ENCODE measurements around the gene OR2AK2. TPM values are rescaled to one million over a fixed set of nuclear protein-coding genes. Genes with fewer than 3 reads are reported as not detected.

Gene OR2AK2
- total and polyA plus RNA-seq, 2 of the 8 experiments (the other 6 are each of a cell fraction or from before 2014, with no cell fraction given): not detected

- Histone ChIP-seq H2BK15ac (ENCODE audit: low read length) (no peak within 1 kb of the TSS), H3K79me1 (ENCODE audit: low read depth, low read length) (no peaks in the 10 kb centered on the region), H3K4me3 (ENCODE audit: extremely low read depth in 1 of 4, insufficient read depth in 2 of 4, low read depth in 3 of 4, low read length in 4 of 4) (no peak within 1 kb of the TSS), H3K27ac (ENCODE audit: low read depth, low read length) (no peak within 1 kb of the TSS), H3K4ac (replicated peaks; ENCODE audit: insufficient read length, low read depth, low read length) (no peak within 1 kb of the TSS), H3K27me3 (replicated peaks in 1 of 4; ENCODE audit: control insufficient read depth in 3 of 4, extremely low read depth in 1 of 4, insufficient read depth in 3 of 4, low read length in 3 of 4) (no peaks in the 10 kb centered on the region), H3K9ac (replicated peaks in 1 of 4; ENCODE audit: extremely low read depth in 1 of 4, low read depth in 3 of 4, low read length in 3 of 4) (no peak within 1 kb of the TSS), H2BK20ac (ENCODE audit: low read length) (no peak within 1 kb of the TSS), H3K79me2 (ENCODE audit: control insufficient read depth in 1 of 2, insufficient read depth in 2 of 2, low read length in 2 of 2) (no peaks in the 10 kb centered on the region), H3K18ac (ENCODE audit: extremely low read depth, low read length) (no peak within 1 kb of the TSS), H2AFZ (ENCODE audit: low read length) (no peak within 1 kb of the TSS), H2BK12ac (ENCODE audit: low read depth, low read length) (no peak within 1 kb of the TSS), H4K5ac (ENCODE audit: insufficient read length, low read depth, low read length) (no peak within 1 kb of the TSS), H3K9me3 (ENCODE audit: insufficient read depth in 2 of 2, low read depth in 1 of 2, low read length in 1 of 2) (peaks cover 45 to 52% of the 10 kb centered on the region in 2 experiments), H3K14ac (ENCODE audit: insufficient read length) (no peak within 1 kb of the TSS), H3K36me3 (ENCODE audit: control insufficient read depth in 2 of 4, insufficient read depth in 4 of 4, low read length in 3 of 4) (no peaks in the 10 kb centered on the region; a peak in 1 of 8 replicates), H3K4me1 (replicated peaks in 1 of 4; ENCODE audit: control insufficient read depth in 3 of 4, insufficient read depth in 4 of 4, low read length in 3 of 4) (no peaks in the 10 kb centered on the region), H3K23ac (ENCODE audit: insufficient read length) (no peak within 1 kb of the TSS), H4K20me1 (replicated peaks in 1 of 2; ENCODE audit: control insufficient read depth in 1 of 2, insufficient read depth in 2 of 2, low read length in 2 of 2) (no peaks in the 10 kb centered on the region), H4K8ac (ENCODE audit: extremely low read depth, insufficient read depth, low read length) (no peak within 1 kb of the TSS), H2BK5ac (ENCODE audit: low read depth, low read length) (no peak within 1 kb of the TSS), H3K4me2 (ENCODE audit: insufficient read depth in 1 of 2, low read depth in 2 of 2, low read length in 2 of 2) (no peak within 1 kb of the TSS), H2BK120ac (replicated peaks; ENCODE audit: low read depth, low read length) (no peak within 1 kb of the TSS), H3K56ac (replicated peaks; ENCODE audit: insufficient read length, low read depth, low read length) (no peak within 1 kb of the TSS), H4K91ac (replicated peaks; ENCODE audit: insufficient read length, low read length) (no peak within 1 kb of the TSS), H3K23me2 (ENCODE audit: low read depth, low read length) (no peaks in the 10 kb centered on the region), H2AK5ac (ENCODE audit: low read depth, low read length) (no peak within 1 kb of the TSS)
- FAIRE-seq (no peak), DNase-seq (ENCODE audit: low read depth in 1 of 2, low spot score in 2 of 2) (no peak)
- ChIA-PET CTCF (ENCODE audit: partially characterized antibody) (no interaction called here), POLR2A (ENCODE audit: partially characterized antibody) (no interaction called here)
- no peak for TF ChIP-seq GTF2F1 (IDR thresholded peaks at IDR 0.05; ENCODE audit: borderline replicate concordance, low read depth, low read length)
- TF ChIP-seq CREB1 (IDR thresholded peaks at IDR 0.05): no peak
- TF ChIP-seq SUZ12 (IDR thresholded peaks at IDR 0.05; ENCODE audit: low read length): no peak
- no peak for TF ChIP-seq EP300 (IDR thresholded peaks at IDR 0.05; ENCODE audit: borderline replicate concordance in 1 of 2, low read depth in 2 of 2, low read length in 2 of 2)
- WGBS, 2 experiments (ENCODE audit: extremely low coverage in 1 of 2, insufficient coverage in 1 of 2, insufficient read length in 1 of 2, insufficient replicate concordance in 2 of 2, low coverage in 1 of 2, low lambda C conversion rate in 2 of 2, missing lambda C conversion rate in 1 of 2): 85% methylated on average over 2 of the region's 2 CpGs; no CpG with 5 or more reads in 1 of the 2 experiments
Measured at GRCh38 chr1:248013229-248013710, 48.2 kb downstream of the OR2AK2 start, which contains the start of gene OR2L5. TSS of gene OR2L5 (plus strand) at chr1:248013660. CDS start at chr1:248021948, 8,288 bp downstream.
